ENCODE data around the gene SCAMP2.

GRCh38 chr15:74889883-74890664, 16.9 kb upstream of the SCAMP2 start, which contains the start of gene MPI:
- TF ChIP-seq CTCF (IDR thresholded peaks at IDR 0.05; ENCODE audit: low read depth, low read length, missing input control) (peak; percentile 14), JUND (IDR thresholded peaks at IDR 0.05) (no peak), GABPA (IDR thresholded peaks at IDR 0.05 in 1 of 2, conservative IDR thresholded peaks at IDR 0.05 in 1 of 2) (no peak), HNF4G (IDR thresholded peaks at IDR 0.05) (no peak), REST (IDR thresholded peaks at IDR 0.05) (no peak), ZBTB33 (IDR thresholded peaks at IDR 0.05) (no peak)

All from liver (tissue), 3 donors.